K562 (cell line): Measurements from ENCODE around the gene B3GALNT2. TPM values are rescaled to one million over a fixed set of nuclear protein-coding genes. Genes with fewer than 3 reads are reported as not detected.

Experiments used
- ATAC-seq: fragments of 200-7000 bp; cut with Tn5 transposase; 3 replicates; pipeline ENCODE4 v1.9.1; 2020; ENCODE audit warnings: moderate library complexity
- BruUV-seq: library from RNA; stranded (reverse); fragments of 400-500 nt; replicated peaks from 2 replicates; lab custom pipeline; 2021; lab: Mats Ljungman, UMichigan
- CTCF ChIA-PET: fragments of 300-600 bp; formaldehyde crosslinking; extraction: SDS; loops from one replicate; lab custom pipeline; 2021; ENCODE audit warnings: low intra/inter-chr PET ratio; lab: Yijun Ruan, JAX
- POLR2A ChIA-PET: fragments of 300-600, 350-650 bp; sonication (Branson Sonifier 250); formaldehyde crosslinking; extraction: SDS; loops from one replicate; lab custom pipeline; 2021; ENCODE audit warnings: antibody characterized with exemption, inconsistent platforms; lab: Yijun Ruan, JAX
- DNase-seq, 4 experiments: peaks; one replicate each; pipeline versions ENCODE4 v3.0.0 to v3.0.0-alpha.2; 2011 to 2018; ENCODE audit warnings: low spot score in 3 of 4, mixed read lengths in 3 of 4; ENCODE audit errors: extremely low read depth in 1 of 4
- FAIRE-seq: peaks from 2 replicates; lab custom pipeline; 2011; peaks lifted over from hg19 to GRCh38; lab: Jason Lieb, UNC
- H2AFZ ChIP-seq: 2 replicates; pipeline ENCODE4 v1.6.0; 2011; ENCODE audit warnings: low read depth, low read length, control low read depth, inconsistent platforms
- H3K27ac ChIP-seq: fragments of 200-600 bp; 3 replicates; pipeline ENCODE4 v1.8.0; 2011; ENCODE audit warnings: low read depth, mild to moderate bottlenecking, control low read depth, inconsistent platforms, low read length, moderate library complexity, mixed read lengths; ENCODE audit errors: extremely low read depth
- H3K27me3 ChIP-seq, 2 experiments: fragments of 300-600 bp in 1 of 2; 2 replicates in 1 of 2; 3 replicates in 1 of 2; pipeline versions ENCODE4 v1.6.0 to v1.8.0; 2011; ENCODE audit warnings: inconsistent platforms in 2 of 2, low read length in 2 of 2, mild to moderate bottlenecking in 1 of 2, mixed read lengths in 1 of 2, moderate library complexity in 1 of 2; ENCODE audit not compliant: control insufficient read depth in 2 of 2, insufficient read depth in 2 of 2
- H3K36me3 ChIP-seq: fragments of 300-600 bp; 3 replicates; pipeline ENCODE4 v1.8.0; 2011; ENCODE audit warnings: mild to moderate bottlenecking, low read length, inconsistent platforms; ENCODE audit not compliant: control insufficient read depth, insufficient read depth
- H3K4me1 ChIP-seq, 2 experiments: fragments of 200-600 bp in 1 of 2; replicated peaks in 1 of 2; 2 replicates in 1 of 2; 3 replicates in 1 of 2; pipeline versions ENCODE4 v1.5.1 to v1.8.0; 2011; ENCODE audit warnings: inconsistent platforms in 2 of 2, low read length in 2 of 2, mild to moderate bottlenecking in 1 of 2, mixed read lengths in 1 of 2, moderate library complexity in 1 of 2; ENCODE audit not compliant: control insufficient read depth in 2 of 2, insufficient read depth in 2 of 2
- H3K4me2 ChIP-seq: 2 replicates; pipeline ENCODE4 v1.6.1; 2011; ENCODE audit warnings: low read length, control low read depth, inconsistent platforms, mixed read lengths; ENCODE audit not compliant: insufficient read depth
- H3K4me3 ChIP-seq: fragments of 200-600 bp; sonication (generic), shearing (Covaris generic); 2 replicates; pipeline ENCODE4 v1.5.1; 2016; ENCODE audit warnings: control low read depth, inconsistent platforms
- H3K79me2 ChIP-seq: fragments of 200-600 bp; 3 replicates; pipeline ENCODE4 v1.8.0; 2011; ENCODE audit warnings: low read length, inconsistent platforms; ENCODE audit not compliant: control insufficient read depth, insufficient read depth
- H3K9ac ChIP-seq, 2 experiments: 2 replicates each; pipeline versions ENCODE4 v1.6.0 to v1.6.1; 2011; ENCODE audit warnings: low read depth in 2 of 2, low read length in 2 of 2, control low read depth in 1 of 2, inconsistent platforms in 1 of 2, mild to moderate bottlenecking in 1 of 2, mixed read lengths in 1 of 2; ENCODE audit not compliant: insufficient read depth in 1 of 2
- H3K9me1 ChIP-seq: one replicate; pipeline ENCODE4 v1.6.0; 2011; ENCODE audit warnings: inconsistent platforms, mild to moderate bottlenecking, low read length, moderate library complexity; ENCODE audit not compliant: control insufficient read depth, insufficient read depth
- H3K9me3 ChIP-seq: replicated peaks from 2 replicates; pipeline ENCODE4 v1.5.1; 2011; ENCODE audit warnings: low read depth, low read length, inconsistent platforms; ENCODE audit not compliant: control insufficient read depth, insufficient read depth
- H4K20me1 ChIP-seq: replicated peaks from 2 replicates; pipeline ENCODE4 v1.6.1; 2011; ENCODE audit warnings: low read length, inconsistent platforms, mixed read lengths; ENCODE audit not compliant: control insufficient read depth, insufficient read depth
- ILF3 ChIP-seq: fragments of 450-650 bp; IDR thresholded peaks from 2 replicates; pipeline ENCODE4 v1.6.1; 2018; ENCODE audit warnings: antibody characterized with exemption, mild to moderate bottlenecking, moderate library complexity, borderline replicate concordance
- MBD1 ChIP-seq: fragments of 250-450 bp; sonication (Bioruptor Pico); IDR thresholded peaks from 2 replicates; pipeline ENCODE4 v1.8.0; 2022; ENCODE audit warnings: inconsistent platforms
- SRSF9 ChIP-seq: fragments of 200-400 bp; formaldehyde crosslinking; IDR thresholded peaks from 2 replicates; pipeline ENCODE4 v1.6.1; 2017; ENCODE audit warnings: low read depth, low read length, borderline replicate concordance
- ZFX ChIP-seq: sonication (generic); formaldehyde crosslinking; IDR thresholded peaks from 2 replicates; pipeline ENCODE4 v1.8.0; 2022; ENCODE audit warnings: mild to moderate bottlenecking, missing genetic modification reagents, moderate library complexity
- ZNF408 ChIP-seq: fragments of 250-450 bp; sonication (Bioruptor Pico); IDR thresholded peaks from 2 replicates; pipeline ENCODE4 v1.4.0; 2020; ENCODE audit warnings: low read depth, mild to moderate bottlenecking, moderate library complexity
- ZNF778 ChIP-seq: fragments of 450-650 bp; formaldehyde crosslinking; IDR thresholded peaks from 2 replicates; pipeline ENCODE4 v1.4.0; 2020; ENCODE audit warnings: mild to moderate bottlenecking, moderate library complexity
- WGBS: fragments of 100-300 bp; shearing (Covaris generic); methylation state at CpG from one replicate; pipeline ENCODE4 v1.1.6; 2016; ENCODE audit warnings: low coverage, mixed read lengths; ENCODE audit not compliant: insufficient coverage; ENCODE audit errors: missing lambda C conversion rate; 5-methylcytosine and 5-hydroxymethylcytosine counted together
- in situ Hi-C: fragments of 300-500 bp; cut with MboI; formaldehyde crosslinking; loops from 4 replicates; pipeline ENCODE4 v1.15.0; 2018; ENCODE audit warnings: inconsistent platforms, mixed read lengths
- intact Hi-C: fragments of 100-400 bp; cut with micrococcal nuclease; formaldehyde crosslinking; loops from 2 replicates; pipeline ENCODE4 v1.14.2; 2022
- polyA plus RNA-seq, 8 experiments: library from polyadenylated mRNA; depleted of rRNA in 4 of 8; stranded (reverse) in 5 of 8; unstranded in 3 of 8; fragments of >200 nt; fragmentation: Nextera tagmentation in 2 of 8; fragmentation: Illumina TruSeq in 1 of 8; extraction: Ambion mirVana in 2 of 8; extraction: Trizol in 1 of 8; gene quantifications; 2 replicates each; pipeline versions ENCODE4 v1.2.1 to v1.2.3, GENCODE V29; 2011 to 2014; ENCODE audit warnings: inconsistent platforms in 1 of 8, missing spikeins in 1 of 8
- total RNA-seq, 7 experiments: library from RNA; depleted of rRNA in 6 of 7; stranded (reverse); fragments of >200 nt in 6 of 7; fragmentation: Illumina TruSeq in 2 of 7; extraction: Trizol in 2 of 7; gene quantifications; 2 replicates each; pipeline versions ENCODE4 v1.2.1 to v1.2.3, GENCODE V29; 2011 to 2021; ENCODE audit warnings: low replicate concordance in 1 of 7
- TF ChIP-seq, protein P1 (sequence below): fragments of 200-600 bp; sonication (generic); IDR thresholded peaks from one replicate; pipeline ENCODE4 v1.6.1; 2012; ENCODE audit warnings: mild to moderate bottlenecking, low read depth, low read length, inconsistent platforms
- TF ChIP-seq, protein P2 (sequence below): sonication (generic); formaldehyde crosslinking; IDR thresholded peaks from 2 replicates; pipeline ENCODE4 v1.8.1; 2023; ENCODE audit warnings: mild to moderate bottlenecking, missing genetic modification reagents, moderate library complexity

The B3GALNT2 gene
- total and polyA plus RNA-seq, 9 of the 15 experiments (the other 6 are each of a cell fraction or from before 2014, with no cell fraction given), result 2.0 to 31.7 (median 22.9) TPM

DNA sequence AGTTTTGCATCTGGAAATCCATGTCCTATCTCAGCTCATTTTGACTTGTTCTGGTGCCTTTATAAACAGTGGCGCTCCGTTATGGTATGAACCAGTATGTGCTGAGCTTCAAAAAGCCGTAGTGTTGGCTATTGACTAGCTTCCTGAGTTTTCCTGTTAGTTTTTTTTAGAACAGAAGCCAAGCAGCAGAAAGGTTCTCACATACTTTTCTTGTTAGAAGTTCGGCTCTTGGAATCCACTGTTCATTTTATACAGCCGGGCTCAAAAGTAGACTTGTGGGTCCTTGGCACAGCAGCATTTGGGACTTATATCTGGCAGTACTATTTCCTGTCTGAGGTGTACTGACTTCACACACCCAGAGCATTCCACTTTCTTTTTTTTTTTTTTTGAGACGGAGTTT is 73.3 kb downstream of the B3GALNT2 start:
- Histone ChIP-seq H3K79me2 (0 out of 3 replicates have a peak, but pooled peaks cover 2% of the 10 kb centered on the region), H3K4me1 (no peaks in the 10 kb centered on the region), H3K9ac (no peak overlapping the region), H3K27me3 (no peaks in the 10 kb centered on the region), H3K27ac (no peak overlapping the region), H3K4me2 (no peak overlapping the region), H3K9me3 (no peaks in the 10 kb centered on the region), H3K36me3 (peaks cover 47% of the 10 kb centered on the region; the same call in 2 of the 3 replicates), H4K20me1 (no peaks in the 10 kb centered on the region), H2AFZ (no peak overlapping the region), H3K4me3 (no peak overlapping the region), H3K9me1 (no peaks in the 10 kb centered on the region)
- in situ Hi-C loops (no loop called here), intact Hi-C loops (no loop called here)
- ATAC-seq, result no peak
- ChIA-PET POLR2A (interaction anchor here (0.7 kb wide), 1 partner anchor 221 kb away, joined by 3 read pairs; no protein-coding TSS in a partner anchor), CTCF (interaction anchor here (0.6 kb wide), 1 partner anchor 14 kb away, joined by 3 read pairs; no protein-coding TSS in a partner anchor)
- no TSS peak for BruUV-seq
- 91% methylated on average over 5 of the region's 6 CpGs for WGBS
- TF ChIP-seq ILF3 (no peak), ZNF408 (no peak), ZNF778 (CRISPR knock-in tag) (no peak), ZFX (no peak), MBD1 (CRISPR knock-in tag) (no peak), SRSF9 (no peak)
- TF ChIP-seq, protein P1, sequence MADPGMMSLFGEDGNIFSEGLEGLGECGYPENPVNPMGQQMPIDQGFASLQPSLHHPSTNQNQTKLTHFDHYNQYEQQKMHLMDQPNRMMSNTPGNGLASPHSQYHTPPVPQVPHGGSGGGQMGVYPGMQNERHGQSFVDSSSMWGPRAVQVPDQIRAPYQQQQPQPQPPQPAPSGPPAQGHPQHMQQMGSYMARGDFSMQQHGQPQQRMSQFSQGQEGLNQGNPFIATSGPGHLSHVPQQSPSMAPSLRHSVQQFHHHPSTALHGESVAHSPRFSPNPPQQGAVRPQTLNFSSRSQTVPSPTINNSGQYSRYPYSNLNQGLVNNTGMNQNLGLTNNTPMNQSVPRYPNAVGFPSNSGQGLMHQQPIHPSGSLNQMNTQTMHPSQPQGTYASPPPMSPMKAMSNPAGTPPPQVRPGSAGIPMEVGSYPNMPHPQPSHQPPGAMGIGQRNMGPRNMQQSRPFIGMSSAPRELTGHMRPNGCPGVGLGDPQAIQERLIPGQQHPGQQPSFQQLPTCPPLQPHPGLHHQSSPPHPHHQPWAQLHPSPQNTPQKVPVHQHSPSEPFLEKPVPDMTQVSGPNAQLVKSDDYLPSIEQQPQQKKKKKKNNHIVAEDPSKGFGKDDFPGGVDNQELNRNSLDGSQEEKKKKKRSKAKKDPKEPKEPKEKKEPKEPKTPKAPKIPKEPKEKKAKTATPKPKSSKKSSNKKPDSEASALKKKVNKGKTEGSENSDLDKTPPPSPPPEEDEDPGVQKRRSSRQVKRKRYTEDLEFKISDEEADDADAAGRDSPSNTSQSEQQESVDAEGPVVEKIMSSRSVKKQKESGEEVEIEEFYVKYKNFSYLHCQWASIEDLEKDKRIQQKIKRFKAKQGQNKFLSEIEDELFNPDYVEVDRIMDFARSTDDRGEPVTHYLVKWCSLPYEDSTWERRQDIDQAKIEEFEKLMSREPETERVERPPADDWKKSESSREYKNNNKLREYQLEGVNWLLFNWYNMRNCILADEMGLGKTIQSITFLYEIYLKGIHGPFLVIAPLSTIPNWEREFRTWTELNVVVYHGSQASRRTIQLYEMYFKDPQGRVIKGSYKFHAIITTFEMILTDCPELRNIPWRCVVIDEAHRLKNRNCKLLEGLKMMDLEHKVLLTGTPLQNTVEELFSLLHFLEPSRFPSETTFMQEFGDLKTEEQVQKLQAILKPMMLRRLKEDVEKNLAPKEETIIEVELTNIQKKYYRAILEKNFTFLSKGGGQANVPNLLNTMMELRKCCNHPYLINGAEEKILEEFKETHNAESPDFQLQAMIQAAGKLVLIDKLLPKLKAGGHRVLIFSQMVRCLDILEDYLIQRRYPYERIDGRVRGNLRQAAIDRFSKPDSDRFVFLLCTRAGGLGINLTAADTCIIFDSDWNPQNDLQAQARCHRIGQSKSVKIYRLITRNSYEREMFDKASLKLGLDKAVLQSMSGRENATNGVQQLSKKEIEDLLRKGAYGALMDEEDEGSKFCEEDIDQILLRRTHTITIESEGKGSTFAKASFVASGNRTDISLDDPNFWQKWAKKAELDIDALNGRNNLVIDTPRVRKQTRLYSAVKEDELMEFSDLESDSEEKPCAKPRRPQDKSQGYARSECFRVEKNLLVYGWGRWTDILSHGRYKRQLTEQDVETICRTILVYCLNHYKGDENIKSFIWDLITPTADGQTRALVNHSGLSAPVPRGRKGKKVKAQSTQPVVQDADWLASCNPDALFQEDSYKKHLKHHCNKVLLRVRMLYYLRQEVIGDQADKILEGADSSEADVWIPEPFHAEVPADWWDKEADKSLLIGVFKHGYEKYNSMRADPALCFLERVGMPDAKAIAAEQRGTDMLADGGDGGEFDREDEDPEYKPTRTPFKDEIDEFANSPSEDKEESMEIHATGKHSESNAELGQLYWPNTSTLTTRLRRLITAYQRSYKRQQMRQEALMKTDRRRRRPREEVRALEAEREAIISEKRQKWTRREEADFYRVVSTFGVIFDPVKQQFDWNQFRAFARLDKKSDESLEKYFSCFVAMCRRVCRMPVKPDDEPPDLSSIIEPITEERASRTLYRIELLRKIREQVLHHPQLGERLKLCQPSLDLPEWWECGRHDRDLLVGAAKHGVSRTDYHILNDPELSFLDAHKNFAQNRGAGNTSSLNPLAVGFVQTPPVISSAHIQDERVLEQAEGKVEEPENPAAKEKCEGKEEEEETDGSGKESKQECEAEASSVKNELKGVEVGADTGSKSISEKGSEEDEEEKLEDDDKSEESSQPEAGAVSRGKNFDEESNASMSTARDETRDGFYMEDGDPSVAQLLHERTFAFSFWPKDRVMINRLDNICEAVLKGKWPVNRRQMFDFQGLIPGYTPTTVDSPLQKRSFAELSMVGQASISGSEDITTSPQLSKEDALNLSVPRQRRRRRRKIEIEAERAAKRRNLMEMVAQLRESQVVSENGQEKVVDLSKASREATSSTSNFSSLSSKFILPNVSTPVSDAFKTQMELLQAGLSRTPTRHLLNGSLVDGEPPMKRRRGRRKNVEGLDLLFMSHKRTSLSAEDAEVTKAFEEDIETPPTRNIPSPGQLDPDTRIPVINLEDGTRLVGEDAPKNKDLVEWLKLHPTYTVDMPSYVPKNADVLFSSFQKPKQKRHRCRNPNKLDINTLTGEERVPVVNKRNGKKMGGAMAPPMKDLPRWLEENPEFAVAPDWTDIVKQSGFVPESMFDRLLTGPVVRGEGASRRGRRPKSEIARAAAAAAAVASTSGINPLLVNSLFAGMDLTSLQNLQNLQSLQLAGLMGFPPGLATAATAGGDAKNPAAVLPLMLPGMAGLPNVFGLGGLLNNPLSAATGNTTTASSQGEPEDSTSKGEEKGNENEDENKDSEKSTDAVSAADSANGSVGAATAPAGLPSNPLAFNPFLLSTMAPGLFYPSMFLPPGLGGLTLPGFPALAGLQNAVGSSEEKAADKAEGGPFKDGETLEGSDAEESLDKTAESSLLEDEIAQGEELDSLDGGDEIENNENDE, result no peak
- TF ChIP-seq, protein P2, sequence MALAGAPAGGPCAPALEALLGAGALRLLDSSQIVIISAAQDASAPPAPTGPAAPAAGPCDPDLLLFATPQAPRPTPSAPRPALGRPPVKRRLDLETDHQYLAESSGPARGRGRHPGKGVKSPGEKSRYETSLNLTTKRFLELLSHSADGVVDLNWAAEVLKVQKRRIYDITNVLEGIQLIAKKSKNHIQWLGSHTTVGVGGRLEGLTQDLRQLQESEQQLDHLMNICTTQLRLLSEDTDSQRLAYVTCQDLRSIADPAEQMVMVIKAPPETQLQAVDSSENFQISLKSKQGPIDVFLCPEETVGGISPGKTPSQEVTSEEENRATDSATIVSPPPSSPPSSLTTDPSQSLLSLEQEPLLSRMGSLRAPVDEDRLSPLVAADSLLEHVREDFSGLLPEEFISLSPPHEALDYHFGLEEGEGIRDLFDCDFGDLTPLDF (CRISPR knock-in tag), result no peak
- FAIRE-seq, result no peak
- no peak for DNase-seq
